Naive thymus-derived CD4-positive, alpha-beta T cell (primary cell): Measurements from ENCODE around the gene TLK2. TPM values are rescaled to one million over a fixed set of nuclear protein-coding genes. Genes with fewer than 3 reads are reported as not detected.
"Not testable (repeated sequence)": the region's sequence is repeated elsewhere in the genome, so short reads cannot be mapped to it uniquely, and the experiment has no call there.

Experiments
- ATAC-seq: fragments of 150-1000 bp; cut with Tn5 transposase; 2 replicates; pipeline ENCODE4 v1.10.0; 2021; ENCODE audit warnings: mild to moderate bottlenecking, moderate library complexity
- CTCF ChIA-PET: fragments of 350-600 bp; sonication (Branson Sonifier 250); formaldehyde crosslinking; loops from one replicate; lab custom pipeline; 2021; ENCODE audit warnings: antibody characterized with exemption; lab: Charles Lee
- POLR2A ChIA-PET: fragments of 350-600 bp; sonication (Branson Sonifier 250); formaldehyde crosslinking; loops from one replicate; lab custom pipeline; 2021; ENCODE audit warnings: antibody characterized with exemption, inconsistent platforms; lab: Charles Lee
- DNase-seq, 9 donors: peaks; one replicate each; pipeline versions ENCODE4 v3.0.0 to v3.0.0-alpha.2; 2020 to 2022; ENCODE audit warnings: mixed read lengths in 1 of 9
- H3K27ac ChIP-seq: one replicate; pipeline ENCODE4 v1.7.0; 2013; ENCODE audit warnings: mild to moderate bottlenecking, low read depth, low read length, moderate library complexity
- H3K27me3 ChIP-seq, 2 donors: one replicate each; pipeline ENCODE4 v1.7.0; 2013; ENCODE audit warnings: low read length in 2 of 2, mild to moderate bottlenecking in 2 of 2, moderate library complexity in 2 of 2; ENCODE audit not compliant: control insufficient read depth in 2 of 2, insufficient read depth in 2 of 2
- H3K36me3 ChIP-seq, 3 experiments: 1 replicate in 2 of 3; 2 replicates in 1 of 3; pipeline ENCODE4 v1.7.0; 2013; ENCODE audit warnings: low read length in 3 of 3, mild to moderate bottlenecking in 3 of 3, moderate library complexity in 1 of 3; ENCODE audit not compliant: insufficient read depth in 3 of 3, control insufficient read depth in 2 of 3
- H3K4me1 ChIP-seq, 2 donors: one replicate each; pipeline ENCODE4 v1.7.0; 2013; ENCODE audit warnings: low read length in 2 of 2, mild to moderate bottlenecking in 2 of 2, moderate library complexity in 1 of 2; ENCODE audit not compliant: control insufficient read depth in 2 of 2, insufficient read depth in 2 of 2
- H3K4me3 ChIP-seq: 2 replicates; pipeline ENCODE4 v1.7.0; 2013; ENCODE audit warnings: mild to moderate bottlenecking, low read length
- H3K9me3 ChIP-seq, 3 experiments: 1 replicate in 2 of 3; 2 replicates in 1 of 3; pipeline ENCODE4 v1.7.0; 2013; ENCODE audit warnings: low read length in 3 of 3; ENCODE audit not compliant: control insufficient read depth in 2 of 3
- H3K27ac Mint-ChIP-seq, 9 donors: one replicate each; pipeline ENCODE4 v1.8.0; 2020 to 2022; ENCODE audit warnings: mixed read lengths in 9 of 9, mild to moderate bottlenecking in 8 of 9, moderate library complexity in 5 of 9, inconsistent platforms in 2 of 9
- H3K27me3 Mint-ChIP-seq, 5 donors: one replicate each; pipeline ENCODE4 v1.8.0; 2021 to 2022; ENCODE audit warnings: mixed read lengths in 5 of 5, mild to moderate bottlenecking in 1 of 5
- H3K36me3 Mint-ChIP-seq, 5 donors: one replicate each; pipeline ENCODE4 v1.8.0; 2020 to 2022; ENCODE audit warnings: mixed read lengths in 5 of 5, mild to moderate bottlenecking in 3 of 5, inconsistent platforms in 1 of 5
- H3K4me1 Mint-ChIP-seq, 7 donors: one replicate each; pipeline ENCODE4 v1.8.0; 2020 to 2022; ENCODE audit warnings: mixed read lengths in 7 of 7, mild to moderate bottlenecking in 3 of 7, inconsistent platforms in 1 of 7
- H3K4me3 Mint-ChIP-seq, 10 donors: one replicate each; pipeline ENCODE4 v1.8.0; 2020 to 2022; ENCODE audit warnings: mild to moderate bottlenecking in 10 of 10, mixed read lengths in 10 of 10, moderate library complexity in 6 of 10, inconsistent platforms in 2 of 10
- H3K9me3 Mint-ChIP-seq, 11 donors: one replicate each; pipeline ENCODE4 v1.8.0; 2020 to 2022; ENCODE audit warnings: mixed read lengths in 11 of 11, mild to moderate bottlenecking in 4 of 11, inconsistent platforms in 1 of 11, moderate library complexity in 1 of 11
- intact Hi-C, 2 donors: fragments of 100-400 bp; cut with micrococcal nuclease; formaldehyde crosslinking; loops; one replicate each; pipeline ENCODE4 v1.15.1; 2023
- polyA plus RNA-seq, 2 donors: library from polyadenylated mRNA; unstranded; fragments of 300-500 nt; fragmentation: Illumina TruSeq; gene quantifications; one replicate each; pipeline ENCODE4 v1.2.3, GENCODE V29; 2021
- total RNA-seq, 6 experiments: library from RNA in 5 of 6; stranded (reverse) in 5 of 6; gene quantifications; 1 replicate in 5 of 6; 2 replicates in 1 of 6; pipeline ENCODE4 v1.2.3 and lab custom pipeline; 2021 to 2026

The TLK2 gene
- total and polyA plus RNA-seq, 7 experiments from 2014 or later: 7.6 to 84.8 (median 64.5) TPM

DNA sequence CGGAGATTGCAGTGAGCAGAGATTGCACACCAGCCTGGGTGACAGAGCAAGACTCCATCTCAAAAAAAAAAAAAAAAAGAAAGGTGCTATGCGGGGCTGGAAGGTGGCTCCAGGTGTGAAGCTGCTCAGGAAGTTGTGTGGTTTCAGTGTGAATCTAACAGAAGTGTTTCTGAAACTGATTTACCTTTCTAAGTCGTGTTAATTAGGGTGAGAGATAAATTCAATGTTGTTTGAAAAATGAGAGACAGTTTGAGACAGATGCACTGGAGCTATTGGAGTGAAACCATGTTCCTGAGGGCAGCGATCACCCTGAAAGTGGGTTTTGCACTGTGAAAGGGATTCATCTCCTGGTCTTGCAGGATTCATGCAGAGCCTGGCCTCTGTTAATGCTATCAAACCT, 25.0 kb upstream of the TLK2 start:
- H3K27ac ChIP-seq, H3K9me3 ChIP-seq, H3K4me3 ChIP-seq, H3K27me3 ChIP-seq, POLR2A ChIA-PET, CTCF ChIA-PET, H3K4me1 Mint-ChIP-seq, H3K36me3 ChIP-seq, H3K27me3 Mint-ChIP-seq, intact Hi-C loops, H3K9me3 Mint-ChIP-seq, DNase-seq: not testable (repeated sequence)
- Mint-ChIP-seq H3K4me3 (peak overlapping the region in 1 of 10 donors; percentile 21), H3K27ac (peak overlapping the region in 3 of 9 donors; percentile 44 to 58 (median 49)), H3K36me3 (peaks cover 0 to 13% (median 9%) of the 10 kb centered on the region in 5 donors)
- peaks cover 0 to 10% of the 10 kb centered on the region in 2 donors for H3K4me1 ChIP-seq
- peak; percentile 56 for ATAC-seq

DNA sequence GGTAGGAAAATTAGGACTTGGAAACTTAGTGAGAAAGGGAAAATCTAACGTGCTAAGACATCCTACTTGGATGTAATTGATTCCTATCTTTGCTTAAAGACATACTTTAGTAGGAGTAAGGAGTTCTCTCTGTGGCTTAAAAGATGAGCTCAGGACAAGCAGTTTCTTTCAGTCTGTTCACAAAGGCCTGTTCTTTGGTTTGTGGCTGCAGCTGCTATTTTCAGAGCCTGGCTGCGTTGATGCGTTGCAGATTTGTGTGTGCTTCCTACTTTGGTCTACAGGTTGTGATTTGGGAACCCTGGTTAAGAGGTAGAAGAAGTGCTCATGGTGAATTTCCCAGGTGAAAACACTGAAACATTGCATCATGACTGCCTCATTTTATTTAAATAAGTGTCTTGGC, 24.5 kb upstream of the TLK2 start:
- H3K4me3 ChIP-seq, H3K27ac ChIP-seq, H3K4me1 Mint-ChIP-seq, DNase-seq, H3K4me3 Mint-ChIP-seq, H3K9me3 Mint-ChIP-seq, H3K27me3 ChIP-seq, CTCF ChIA-PET, H3K36me3 ChIP-seq, intact Hi-C loops, POLR2A ChIA-PET, ATAC-seq, H3K36me3 Mint-ChIP-seq, H3K27me3 Mint-ChIP-seq, H3K9me3 ChIP-seq: not testable (repeated sequence)
- H3K4me1 ChIP-seq: peaks cover 0 to 10% of the 10 kb centered on the region in 2 donors
- peak overlapping the region in 1 of 9 donors; percentile 44 for H3K27ac Mint-ChIP-seq

DNA sequence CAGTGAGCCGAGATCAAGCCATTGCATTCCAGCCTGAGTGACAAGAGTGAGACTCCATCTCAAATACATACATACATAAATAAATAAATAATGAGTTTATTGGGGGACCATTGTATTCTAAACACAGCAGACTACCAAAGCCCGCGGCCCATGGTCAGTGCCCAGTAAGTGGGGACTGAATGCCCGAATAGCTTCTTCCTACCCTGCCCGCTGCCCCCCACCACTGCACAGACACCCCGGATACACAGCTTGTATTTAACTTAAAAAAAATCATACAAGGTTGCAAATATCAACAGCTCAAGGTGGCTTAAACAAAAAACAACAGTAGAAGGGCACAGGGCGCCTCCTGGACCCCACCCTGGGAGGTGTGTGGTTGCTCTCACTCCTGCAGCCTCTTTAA, 22.6 kb upstream of the TLK2 start:
- Histone ChIP-seq H3K36me3 (no peaks in the 10 kb centered on the region), H3K4me3 (no peak overlapping the region), H3K27ac (no peak overlapping the region), H3K4me1 (peaks cover 0 to 10% of the 10 kb centered on the region in 2 donors), H3K9me3 (no peaks in the 10 kb centered on the region), H3K27me3 (no peaks in the 10 kb centered on the region)
- Mint-ChIP-seq H3K36me3 (peaks cover 0 to 9% (median 5%) of the 10 kb centered on the region in 5 donors), H3K27me3 (peaks cover 0 to 4% (median 0%) of the 10 kb centered on the region in 5 donors), H3K4me3 (no peak overlapping the region), H3K4me1 (peaks cover 6 to 9% (median 8%) of the 10 kb centered on the region in 7 donors), H3K27ac (no peak overlapping the region), H3K9me3 (no peaks in the 10 kb centered on the region)
- intact Hi-C loops: no loop called here
- no peak for DNase-seq
- ChIA-PET CTCF (no interaction called here), POLR2A (no interaction called here)
- no peak for ATAC-seq

DNA sequence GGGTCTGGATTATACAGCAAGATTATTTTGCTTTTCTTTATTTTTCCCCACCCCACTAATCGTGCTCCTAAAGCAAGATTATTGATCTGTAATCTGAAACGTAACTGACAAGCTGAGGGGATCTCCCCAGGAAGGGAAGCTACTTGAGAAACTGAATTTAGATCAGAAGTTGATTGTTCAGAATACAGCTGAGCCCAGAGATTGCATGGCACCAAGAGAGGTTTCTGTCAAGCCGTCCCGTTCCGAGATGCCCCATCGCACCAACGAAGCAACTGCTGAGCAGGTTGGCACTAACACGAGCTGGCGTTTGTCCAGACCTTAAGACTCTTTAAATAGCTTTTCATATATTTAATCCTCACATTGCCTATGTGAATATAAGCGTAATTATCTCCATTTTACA, 20.1 kb upstream of the TLK2 start:
- H3K9me3 Mint-ChIP-seq, H3K4me3 Mint-ChIP-seq, DNase-seq, intact Hi-C loops, H3K27ac Mint-ChIP-seq, H3K36me3 Mint-ChIP-seq, ATAC-seq, H3K27ac ChIP-seq, H3K27me3 Mint-ChIP-seq, H3K4me1 Mint-ChIP-seq, H3K4me3 ChIP-seq, H3K4me1 ChIP-seq, H3K9me3 ChIP-seq, H3K36me3 ChIP-seq, POLR2A ChIA-PET, CTCF ChIA-PET, H3K27me3 ChIP-seq: not testable (repeated sequence)

DNA sequence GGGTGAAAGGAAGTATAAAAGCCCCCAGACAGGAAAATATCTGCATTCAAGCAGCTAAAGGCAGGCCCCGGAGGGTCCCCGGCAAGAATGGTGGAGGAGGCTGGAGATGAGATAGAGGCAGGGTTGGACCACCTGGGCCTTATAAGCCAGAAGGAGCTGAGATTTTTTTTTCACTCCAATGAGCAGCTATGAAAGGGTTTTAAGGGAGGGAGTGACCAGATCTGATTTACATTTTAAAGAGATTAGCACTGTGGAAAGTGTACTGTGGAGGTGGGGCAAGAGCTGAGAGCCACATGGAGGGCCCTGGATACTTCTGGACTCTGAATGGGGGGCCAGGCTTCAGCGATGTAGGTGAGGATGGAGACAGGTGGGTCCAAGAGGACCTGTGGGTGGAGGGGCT, 14.2 kb upstream of the TLK2 start:
- ATAC-seq, CTCF ChIA-PET: not testable (repeated sequence)

DNA sequence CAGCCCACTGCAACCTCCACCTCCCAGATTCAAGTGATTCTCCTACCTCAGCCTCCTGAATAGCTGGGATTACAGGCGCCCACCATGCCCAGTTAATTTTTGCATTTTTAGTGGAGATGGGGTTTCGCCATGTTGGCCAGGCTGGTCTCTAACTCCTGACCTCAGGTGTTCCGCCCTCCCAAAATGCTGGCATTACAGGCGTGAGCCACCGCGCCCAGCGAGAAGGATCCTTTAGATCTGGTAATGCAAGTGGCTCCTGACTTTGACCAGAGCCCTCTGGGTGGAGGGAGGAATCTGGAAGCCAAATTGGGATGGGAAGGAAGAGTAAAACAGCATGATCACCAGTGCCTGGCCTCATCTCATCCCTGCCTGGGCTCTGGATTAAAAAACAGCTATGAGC, 13.4 kb upstream of the TLK2 start:
- CTCF ChIA-PET, H3K9me3 Mint-ChIP-seq, H3K4me3 Mint-ChIP-seq: not testable (repeated sequence)

More for the DNA sequence above, 14.2 kb upstream of the TLK2 start:
- intact Hi-C loops, DNase-seq, H3K9me3 ChIP-seq, H3K4me1 ChIP-seq, H3K27ac ChIP-seq, H3K4me1 Mint-ChIP-seq, H3K36me3 ChIP-seq, H3K36me3 Mint-ChIP-seq, POLR2A ChIA-PET, H3K27me3 Mint-ChIP-seq, H3K9me3 Mint-ChIP-seq, H3K27me3 ChIP-seq, H3K4me3 ChIP-seq: not testable (repeated sequence)
- Mint-ChIP-seq H3K4me3 (peak overlapping the region in 1 of 10 donors; percentile 73), H3K27ac (peak overlapping the region in 1 of 9 donors; percentile 7)

DNA sequence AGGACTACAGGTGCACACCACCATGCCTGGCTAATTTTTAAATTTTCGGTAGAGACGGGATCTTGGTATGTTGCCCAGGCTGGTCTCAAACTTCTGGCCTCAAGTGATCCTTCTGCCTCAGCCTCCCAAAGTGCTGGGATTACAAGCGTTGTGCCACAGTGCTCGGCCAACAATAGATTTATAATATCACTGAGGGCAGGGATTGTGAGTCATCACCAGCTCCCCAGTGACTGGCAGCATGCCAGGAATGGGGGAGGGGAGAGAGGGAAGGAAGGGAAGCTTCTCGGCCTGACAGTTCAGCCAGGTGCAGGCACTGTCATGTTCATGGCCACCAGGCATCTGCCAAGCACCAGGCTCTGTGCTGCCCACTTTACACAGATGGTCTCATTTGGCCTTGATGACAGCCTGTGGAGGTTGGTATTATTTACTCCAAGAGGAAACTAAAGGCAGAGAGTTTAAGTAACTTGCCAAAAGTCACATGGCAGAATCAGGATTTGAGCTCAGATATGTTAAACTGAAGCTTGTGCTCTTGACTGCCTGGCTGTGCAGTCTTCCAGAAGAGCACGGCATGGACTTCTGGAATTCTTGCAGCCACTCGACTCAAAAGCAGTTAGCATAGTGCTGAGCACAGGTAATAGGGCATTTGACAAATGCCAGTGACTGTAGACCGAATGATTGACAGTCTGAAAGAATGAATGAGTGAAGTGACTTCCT, 7.8 kb upstream of the TLK2 start:
- Mint-ChIP-seq H3K27ac (peak overlapping the region in 7 of 9 donors; percentile 9 to 84 (median 59)), H3K4me1 (peaks cover 0 to 10% (median 6%) of the 10 kb centered on the region in 7 donors)
- H3K36me3 ChIP-seq, H3K4me1 ChIP-seq, H3K36me3 Mint-ChIP-seq, H3K9me3 ChIP-seq, H3K4me3 ChIP-seq, POLR2A ChIA-PET, H3K4me3 Mint-ChIP-seq, H3K27me3 ChIP-seq, H3K9me3 Mint-ChIP-seq, intact Hi-C loops, CTCF ChIA-PET, H3K27me3 Mint-ChIP-seq: not testable (repeated sequence)
- DNase-seq (peak in 8 of 9 donors; percentile 29 to 39 (median 34)), ATAC-seq (peak; percentile 62)
- H3K27ac ChIP-seq: peak overlapping the region; percentile 21

More for the DNA sequence above, 13.4 kb upstream of the TLK2 start:
- DNase-seq, intact Hi-C loops, ATAC-seq, H3K4me1 ChIP-seq, H3K9me3 ChIP-seq, H3K4me1 Mint-ChIP-seq, H3K27ac Mint-ChIP-seq, H3K27me3 ChIP-seq, H3K36me3 Mint-ChIP-seq, H3K27ac ChIP-seq, H3K36me3 ChIP-seq, H3K4me3 ChIP-seq, H3K27me3 Mint-ChIP-seq, POLR2A ChIA-PET: not testable (repeated sequence)
